HG02938 (cell line): ENCODE data around the gene TLX3.
"Not testable (repeated sequence)": the region's sequence is repeated elsewhere in the genome, so short reads cannot be mapped to it uniquely, and the experiment has no call there.

Experiments
- ATAC-seq: cut with Tn5 transposase; IDR thresholded peaks from one replicate; pipeline ENCODE4 v1.9.1; 2021; ENCODE audit warnings: mild to moderate bottlenecking, moderate library complexity; ENCODE audit not compliant: unreplicated experiment

Gene TLX3

GRCh38 chr5:171308453-171309275 lies at the start of gene TLX3:
TSS of gene TLX3 (plus strand) at chr5:171309248. CDS start at chr5:171309366, 118 bp downstream.
- no peak for ATAC-seq

GRCh38 chr5:171261361-171261760 lies 47.7 kb upstream of the TLX3 start:
- ATAC-seq: no peak

- no peak for ATAC-seq
Observed at GRCh38 chr5:171261904-171262303, 47.1 kb upstream of the TLX3 start.

GRCh38 chr5:171263181-171263580 lies 45.9 kb upstream of the TLX3 start:
- ATAC-seq: no peak

- no peak for ATAC-seq
Observed at GRCh38 chr5:171264843-171265242, 44.2 kb upstream of the TLX3 start.

GRCh38 chr5:171268700-171269620 lies 40.1 kb upstream of the TLX3 start:
- ATAC-seq: no peak

- ATAC-seq: no peak
Observed at GRCh38 chr5:171269717-171270116, 39.3 kb upstream of the TLX3 start.

- ATAC-seq: no peak
Observed at GRCh38 chr5:171270136-171270535, 38.9 kb upstream of the TLX3 start.

- ATAC-seq: no peak
Observed at GRCh38 chr5:171271798-171272197, 37.2 kb upstream of the TLX3 start.

GRCh38 chr5:171272996-171273970 lies 35.8 kb upstream of the TLX3 start:
- no peak for ATAC-seq

- ATAC-seq: no peak
Observed at GRCh38 chr5:171275841-171276544, 33.1 kb upstream of the TLX3 start.

- no peak for ATAC-seq
Observed at GRCh38 chr5:171283753-171284152, 25.3 kb upstream of the TLX3 start.

GRCh38 chr5:171285465-171285864 lies 23.6 kb upstream of the TLX3 start:
- ATAC-seq: no peak

GRCh38 chr5:171288066-171288465 lies 21.0 kb upstream of the TLX3 start:
- no peak for ATAC-seq

- no peak for ATAC-seq
Observed at GRCh38 chr5:171291371-171291770, 17.7 kb upstream of the TLX3 start.

GRCh38 chr5:171295299-171295698 lies 13.7 kb upstream of the TLX3 start:
- no peak for ATAC-seq

GRCh38 chr5:171295801-171296200 lies 13.2 kb upstream of the TLX3 start:
- no peak for ATAC-seq

- not testable (repeated sequence) for ATAC-seq
Observed at GRCh38 chr5:171297941-171298340, 11.1 kb upstream of the TLX3 start.

- ATAC-seq: no peak
Observed at GRCh38 chr5:171299228-171299627, 9.8 kb upstream of the TLX3 start.

GRCh38 chr5:171299851-171300250 lies 9.2 kb upstream of the TLX3 start:
- no peak for ATAC-seq
